Spleen (tissue), 11 donors: ENCODE data around the gene CENPP. TPM values are rescaled to one million over a fixed set of nuclear protein-coding genes. Genes with fewer than 3 reads are reported as not detected.

Source experiments
- DNase-seq: peaks from one replicate; pipeline ENCODE4 v3.0.0-alpha.2; 2020
- H3K27ac ChIP-seq, 8 donors: fragments of 200-600 bp; sonication (generic) in 7 of 8; 1 replicate in 4 of 8; 2 replicates in 4 of 8; pipeline versions ENCODE4 v1.5.0 to v1.8.0; 2016 to 2021; ENCODE audit warnings: inconsistent platforms in 4 of 8, mild to moderate bottlenecking in 4 of 8, moderate library complexity in 1 of 8
- H3K27me3 ChIP-seq, 7 donors: fragments of 200-600 bp; sonication (generic) in 6 of 7; replicated peaks in 1 of 7; 1 replicate in 4 of 7; 2 replicates in 3 of 7; pipeline versions ENCODE4 v1.5.0 to v1.8.0; 2016 to 2021; ENCODE audit warnings: inconsistent platforms in 3 of 7, mild to moderate bottlenecking in 1 of 7
- H3K36me3 ChIP-seq, 6 donors: fragments of 200-600 bp; sonication (generic) in 5 of 6; 1 replicate in 4 of 6; 2 replicates in 2 of 6; pipeline versions ENCODE4 v1.5.0 to v1.8.0; 2016 to 2021; ENCODE audit warnings: inconsistent platforms in 2 of 6
- H3K4me1 ChIP-seq, 6 donors: fragments of 200-600 bp; sonication (generic) in 5 of 6; 1 replicate in 3 of 6; 2 replicates in 3 of 6; pipeline versions ENCODE4 v1.5.0 to v1.8.0; 2016 to 2021; ENCODE audit warnings: inconsistent platforms in 3 of 6
- H3K4me3 ChIP-seq, 8 donors: fragments of 200-600 bp; sonication (generic) in 7 of 8; 1 replicate in 4 of 8; 2 replicates in 4 of 8; pipeline versions ENCODE4 v1.5.0 to v1.8.0; 2016 to 2021; ENCODE audit warnings: inconsistent platforms in 4 of 8, mild to moderate bottlenecking in 4 of 8, moderate library complexity in 2 of 8
- H3K9me3 ChIP-seq, 8 donors: fragments of 200-600 bp; sonication (generic) in 7 of 8; 1 replicate in 4 of 8; 2 replicates in 4 of 8; pipeline versions ENCODE4 v1.5.0 to v1.8.0; 2016 to 2021; ENCODE audit warnings: inconsistent platforms in 4 of 8
- POLR2A ChIP-seq, 3 donors: fragments of 450-650 bp; IDR thresholded peaks; one replicate each; pipeline ENCODE4 v1.5.1; 2017; ENCODE audit warnings: antibody characterized with exemption in 3 of 3, mild to moderate bottlenecking in 1 of 3
- POLR2AphosphoS5 ChIP-seq, 3 donors: sonication (generic); formaldehyde crosslinking; IDR thresholded peaks; one replicate each; pipeline ENCODE4 v1.5.1; 2017; ENCODE audit warnings: antibody characterized with exemption in 3 of 3
- WGBS, 5 donors: extraction: QIAGEN DNeasy Blood & Tissue Kit in 3 of 5; methylation state at CpG; one replicate each; pipeline versions ENCODE4 v1.1.5 to v1.1.7; 2013 to 2018; 5-methylcytosine and 5-hydroxymethylcytosine counted together
- intact Hi-C: fragments of 100-400 bp; cut with DNase I; formaldehyde crosslinking; loops from one replicate; pipeline ENCODE4 v1.15.0; 2023; ENCODE audit warnings: low total_unique reads
- polyA plus RNA-seq, 3 donors: library from polyadenylated mRNA; stranded (reverse); fragments of 200-250 nt; gene quantifications; one replicate each; pipeline ENCODE4 v1.2.1, GENCODE V29; 2013
- total RNA-seq, 7 donors: library from RNA; depleted of rRNA in 3 of 7; stranded (reverse); fragments of >200 nt in 3 of 7; fragmentation: NEBNext Ultra II Directional in 4 of 7; extraction: Animal tissue kit (Norgen Biotek cat#: 25700) in 4 of 7; gene quantifications; one replicate each; pipeline versions ENCODE4 v1.1.0 to v1.2.1, GENCODE V29; 2016 to 2021
- TF ChIP-seq, protein P1 (sequence below), 11 experiments: fragments of 200-600 bp in 7 of 11; fragments of 450-650 bp in 4 of 11; sonication (generic) in 4 of 11; IDR thresholded peaks in 8 of 11; conservative IDR thresholded peaks in 3 of 11; 1 replicate in 7 of 11; 2 replicates in 4 of 11; pipeline versions ENCODE4 v1.4.0 to v1.8.0; 2016 to 2021; ENCODE audit warnings: antibody characterized with exemption in 11 of 11, inconsistent platforms in 4 of 11, mild to moderate bottlenecking in 1 of 11
- donor health status: healthy with polysubstance abuse.
- donor health status: DM: no; HTN: no; CAD: no; lungs with moderate emphysema.
- donor health status: DM: no; HTN: no; CAD: no.
- donor health status: Bipolar disorder and iron deficiency.
- donor health status: healthy.
- donor health status: DM: no; HTN: no; CAD: no.
- donor health status: DM: yes; HTN: yes; CAD: no.

The CENPP gene
- total and polyA plus RNA-seq, 10 donors: 1.7 to 15.8 (median 6.2) TPM

DNA sequence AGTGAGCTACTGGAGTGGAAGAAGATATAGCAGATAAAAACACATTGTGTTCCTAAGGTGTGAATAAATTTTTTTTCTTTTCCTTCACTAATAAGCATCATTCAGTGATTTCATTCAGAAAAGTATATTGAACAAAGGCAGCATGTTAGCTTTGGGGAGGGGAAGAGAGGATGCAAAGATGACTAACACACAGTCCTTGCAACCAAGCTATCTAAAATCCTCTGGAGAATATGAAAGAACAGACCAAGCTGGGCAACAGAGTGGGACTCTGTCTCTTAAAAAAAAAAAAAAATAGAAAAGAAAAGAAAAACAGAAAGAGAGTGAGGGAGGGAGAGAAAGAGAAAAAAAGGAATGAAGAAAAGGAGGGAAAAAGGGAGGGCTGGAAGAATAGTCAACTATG is 120.8 kb downstream of the CENPP start:
- no peak for TF ChIP-seq POLR2AphosphoS5 (IDR thresholded peaks at IDR 0.05)
- TF ChIP-seq, protein P1, sequence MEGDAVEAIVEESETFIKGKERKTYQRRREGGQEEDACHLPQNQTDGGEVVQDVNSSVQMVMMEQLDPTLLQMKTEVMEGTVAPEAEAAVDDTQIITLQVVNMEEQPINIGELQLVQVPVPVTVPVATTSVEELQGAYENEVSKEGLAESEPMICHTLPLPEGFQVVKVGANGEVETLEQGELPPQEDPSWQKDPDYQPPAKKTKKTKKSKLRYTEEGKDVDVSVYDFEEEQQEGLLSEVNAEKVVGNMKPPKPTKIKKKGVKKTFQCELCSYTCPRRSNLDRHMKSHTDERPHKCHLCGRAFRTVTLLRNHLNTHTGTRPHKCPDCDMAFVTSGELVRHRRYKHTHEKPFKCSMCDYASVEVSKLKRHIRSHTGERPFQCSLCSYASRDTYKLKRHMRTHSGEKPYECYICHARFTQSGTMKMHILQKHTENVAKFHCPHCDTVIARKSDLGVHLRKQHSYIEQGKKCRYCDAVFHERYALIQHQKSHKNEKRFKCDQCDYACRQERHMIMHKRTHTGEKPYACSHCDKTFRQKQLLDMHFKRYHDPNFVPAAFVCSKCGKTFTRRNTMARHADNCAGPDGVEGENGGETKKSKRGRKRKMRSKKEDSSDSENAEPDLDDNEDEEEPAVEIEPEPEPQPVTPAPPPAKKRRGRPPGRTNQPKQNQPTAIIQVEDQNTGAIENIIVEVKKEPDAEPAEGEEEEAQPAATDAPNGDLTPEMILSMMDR (IDR thresholded peaks at IDR 0.05 in 8 of 11, conservative IDR thresholded peaks at IDR 0.05 in 3 of 11): no peak
- no peak for TF ChIP-seq POLR2A (IDR thresholded peaks at IDR 0.05)
- no peak for DNase-seq
- Histone ChIP-seq H3K4me3 (no peak overlapping the region), H3K27ac (no peak overlapping the region), H3K27me3 (no peaks in the 10 kb centered on the region), H3K4me1 (no peaks in the 10 kb centered on the region), H3K36me3 (no peaks in the 10 kb centered on the region), H3K9me3 (peaks cover 0 to 5% (median 0%) of the 10 kb centered on the region in 8 donors)
- intact Hi-C loops: no loop called here

DNA sequence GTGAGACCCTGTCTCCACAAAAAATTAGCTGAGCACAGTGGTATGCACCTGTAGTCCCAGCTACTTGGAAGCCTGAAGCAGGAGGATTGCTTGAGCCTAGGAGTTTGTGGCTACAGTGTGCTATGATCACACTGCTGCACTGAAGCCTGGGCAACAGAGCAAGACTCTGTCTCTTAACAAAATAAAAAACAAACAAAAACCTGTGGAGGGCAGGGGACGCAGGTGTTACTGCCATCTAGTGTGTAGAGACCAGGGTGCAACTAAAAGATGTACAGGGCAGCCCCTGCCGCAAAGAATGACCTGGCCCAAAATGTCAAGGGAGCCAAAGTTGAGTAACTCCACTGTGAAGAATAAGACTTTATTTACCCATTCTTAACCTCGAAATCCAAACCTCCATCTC is 129.5 kb downstream of the CENPP start:
- H3K4me1 ChIP-seq: no peaks in the 10 kb centered on the region
- no peak for DNase-seq
- no peaks in the 10 kb centered on the region for H3K27me3 ChIP-seq
- WGBS, 5 donors: 81 to 94% (median 89%) methylated on average over 3 of the region's 3 CpGs
- H3K27ac ChIP-seq: no peak overlapping the region
- H3K9me3 ChIP-seq: peaks cover 0 to 5% (median 0%) of the 10 kb centered on the region in 8 donors
- no peak overlapping the region for H3K4me3 ChIP-seq
- no peaks in the 10 kb centered on the region for H3K36me3 ChIP-seq
- no peak for TF ChIP-seq POLR2AphosphoS5 (IDR thresholded peaks at IDR 0.05)
- TF ChIP-seq, protein P1 (IDR thresholded peaks at IDR 0.05 in 8 of 11, conservative IDR thresholded peaks at IDR 0.05 in 3 of 11): no peak
- no peak for TF ChIP-seq POLR2A (IDR thresholded peaks at IDR 0.05)
- intact Hi-C loops: no loop called here

DNA sequence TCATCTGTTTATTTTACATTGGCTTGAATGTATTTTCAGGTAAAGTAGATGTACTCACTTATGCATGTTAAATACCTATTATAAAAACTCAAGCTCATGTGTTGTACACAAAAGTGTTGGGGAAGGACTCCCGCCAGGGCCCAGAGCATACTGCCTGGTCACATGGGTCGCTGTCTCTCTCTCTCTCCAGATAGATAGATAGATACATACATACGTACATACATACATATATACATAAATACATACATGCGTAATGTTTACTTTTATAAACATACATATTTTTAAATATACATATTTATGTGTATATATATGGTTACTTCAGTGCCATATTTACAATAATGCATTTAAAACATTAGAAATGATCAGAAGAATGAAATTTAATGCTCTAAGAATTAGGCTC is 131.8 kb downstream of the CENPP start:
- no peaks in the 10 kb centered on the region for H3K9me3 ChIP-seq
- intact Hi-C loops: no loop called here
- H3K27ac ChIP-seq: no peak overlapping the region
- TF ChIP-seq POLR2A (IDR thresholded peaks at IDR 0.05) (no peak), POLR2AphosphoS5 (IDR thresholded peaks at IDR 0.05) (no peak)
- TF ChIP-seq, protein P1 (IDR thresholded peaks at IDR 0.05 in 8 of 11, conservative IDR thresholded peaks at IDR 0.05 in 3 of 11): no peak
- DNase-seq: no peak
- H3K27me3 ChIP-seq: no peaks in the 10 kb centered on the region
- 94 to 98% (median 95%) methylated on average over 4 of the region's 4 CpGs for WGBS, 5 donors
- H3K4me3 ChIP-seq: no peak overlapping the region
- H3K4me1 ChIP-seq: no peaks in the 10 kb centered on the region
- H3K36me3 ChIP-seq: no peaks in the 10 kb centered on the region

DNA sequence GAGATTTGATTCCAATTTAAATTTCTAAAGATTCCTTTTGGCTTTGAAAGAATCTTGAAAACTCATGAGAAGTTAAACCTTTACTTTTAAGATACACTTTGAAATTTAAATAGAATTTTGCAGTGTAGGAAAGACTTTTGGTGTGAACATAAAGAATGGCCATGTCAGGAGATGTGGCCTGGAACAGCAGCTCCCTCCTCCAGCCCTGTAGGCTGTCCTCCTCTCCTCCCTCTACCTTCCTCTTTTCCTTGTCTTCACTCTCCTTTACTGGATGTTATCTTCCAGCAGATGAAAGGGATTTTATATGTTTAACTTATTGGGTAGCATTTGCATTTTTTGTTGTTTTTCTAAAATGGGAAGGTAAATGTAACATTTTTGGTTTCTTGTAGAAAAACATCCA is 137.6 kb downstream of the CENPP start:
- DNase-seq: no peak
- Histone ChIP-seq H3K4me1 (no peaks in the 10 kb centered on the region), H3K9me3 (no peaks in the 10 kb centered on the region), H3K4me3 (no peak overlapping the region), H3K27ac (no peak overlapping the region), H3K27me3 (no peaks in the 10 kb centered on the region), H3K36me3 (no peaks in the 10 kb centered on the region)
- no peak for TF ChIP-seq POLR2AphosphoS5 (IDR thresholded peaks at IDR 0.05)
- TF ChIP-seq POLR2A (IDR thresholded peaks at IDR 0.05): no peak
- TF ChIP-seq, protein P1 (IDR thresholded peaks at IDR 0.05 in 8 of 11, conservative IDR thresholded peaks at IDR 0.05 in 3 of 11): no peak
- intact Hi-C loops: no loop called here
